ENCODE results near the gene DBX2.

DBX2 gene

DNA sequence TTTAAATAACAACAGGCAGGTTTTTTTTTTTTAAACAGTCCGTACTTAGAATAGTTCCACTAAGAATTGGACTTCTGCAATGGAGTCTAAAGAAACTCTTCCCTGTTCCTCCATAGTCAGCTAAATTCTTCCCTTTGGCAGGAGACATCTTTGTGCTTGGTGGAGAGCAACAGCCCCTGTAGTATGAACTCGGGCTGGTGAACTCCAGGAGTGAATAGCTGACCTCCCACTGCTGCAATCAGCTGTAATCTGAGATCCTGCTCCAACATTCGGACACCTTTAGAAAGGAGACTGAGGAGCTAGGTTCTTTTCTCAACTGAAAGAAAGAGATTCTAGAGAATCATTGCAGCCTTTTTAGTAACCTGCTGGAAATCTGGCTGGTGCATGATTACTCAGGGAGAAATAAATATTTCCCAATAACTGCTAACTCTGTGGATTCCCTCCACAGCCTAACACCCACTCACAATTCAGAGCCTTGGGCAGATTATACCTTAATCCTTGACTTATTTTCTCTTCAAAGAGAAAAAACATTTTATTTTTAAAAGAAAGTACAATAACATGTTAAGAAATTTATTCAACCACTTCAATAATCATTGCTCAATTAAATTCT is 25.6 kb upstream of the DBX2 start:
- TF ChIP-seq, protein P1, sequence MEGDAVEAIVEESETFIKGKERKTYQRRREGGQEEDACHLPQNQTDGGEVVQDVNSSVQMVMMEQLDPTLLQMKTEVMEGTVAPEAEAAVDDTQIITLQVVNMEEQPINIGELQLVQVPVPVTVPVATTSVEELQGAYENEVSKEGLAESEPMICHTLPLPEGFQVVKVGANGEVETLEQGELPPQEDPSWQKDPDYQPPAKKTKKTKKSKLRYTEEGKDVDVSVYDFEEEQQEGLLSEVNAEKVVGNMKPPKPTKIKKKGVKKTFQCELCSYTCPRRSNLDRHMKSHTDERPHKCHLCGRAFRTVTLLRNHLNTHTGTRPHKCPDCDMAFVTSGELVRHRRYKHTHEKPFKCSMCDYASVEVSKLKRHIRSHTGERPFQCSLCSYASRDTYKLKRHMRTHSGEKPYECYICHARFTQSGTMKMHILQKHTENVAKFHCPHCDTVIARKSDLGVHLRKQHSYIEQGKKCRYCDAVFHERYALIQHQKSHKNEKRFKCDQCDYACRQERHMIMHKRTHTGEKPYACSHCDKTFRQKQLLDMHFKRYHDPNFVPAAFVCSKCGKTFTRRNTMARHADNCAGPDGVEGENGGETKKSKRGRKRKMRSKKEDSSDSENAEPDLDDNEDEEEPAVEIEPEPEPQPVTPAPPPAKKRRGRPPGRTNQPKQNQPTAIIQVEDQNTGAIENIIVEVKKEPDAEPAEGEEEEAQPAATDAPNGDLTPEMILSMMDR (IDR thresholded peaks at IDR 0.05; ENCODE audit: borderline replicate concordance, insufficient read depth, low read depth, low read length) = no peak
- H3K4me3 ChIP-seq (ENCODE audit: low read depth, low read length) = no peak overlapping the region

DNA sequence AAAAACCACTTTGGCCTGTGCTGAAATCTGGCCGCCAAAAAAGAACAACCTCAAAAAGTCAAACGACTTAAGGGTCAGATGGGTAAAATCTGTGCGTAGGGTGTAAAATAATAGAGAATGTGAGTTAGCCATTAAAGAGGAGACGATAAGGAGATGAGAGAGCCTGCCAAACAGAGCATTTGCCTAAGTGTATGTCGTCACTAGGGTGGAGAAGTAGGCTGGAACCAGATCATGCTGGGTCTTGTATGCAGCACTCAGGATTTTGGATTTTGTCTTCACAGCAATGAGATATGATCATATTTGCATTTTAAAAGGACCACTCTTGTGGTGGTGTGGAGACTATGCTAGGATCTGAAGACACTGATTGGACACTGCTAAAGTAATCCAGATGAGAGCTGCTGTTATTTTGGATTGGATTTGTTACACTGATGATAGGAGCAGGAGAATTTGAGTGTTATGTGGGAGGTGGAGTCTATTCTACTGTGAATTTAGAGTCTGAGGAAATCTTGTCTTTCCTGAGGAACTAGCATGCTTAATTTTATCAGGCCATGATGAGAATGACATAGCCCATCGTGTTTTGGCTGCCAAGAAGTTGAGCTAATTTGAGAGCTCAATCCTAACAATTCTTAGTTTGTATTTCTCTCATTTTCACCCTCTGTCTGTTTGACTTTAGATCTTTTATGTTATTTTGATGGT is 24.8 kb upstream of the DBX2 start:
- TF ChIP-seq, protein P1 (IDR thresholded peaks at IDR 0.05; ENCODE audit: borderline replicate concordance, insufficient read depth, low read depth, low read length) = no peak

GRCh38 chr12:45065125-45065626 is 14.3 kb upstream of the DBX2 start:
- TF ChIP-seq, protein P1 (IDR thresholded peaks at IDR 0.05; ENCODE audit: borderline replicate concordance, insufficient read depth, low read depth, low read length) = no peak
- no peak overlapping the region for H3K4me3 ChIP-seq (ENCODE audit: low read depth, low read length)

More for the DNA sequence above, 24.8 kb upstream of the DBX2 start:
- no peak overlapping the region for H3K4me3 ChIP-seq (ENCODE audit: low read depth, low read length)

DNA sequence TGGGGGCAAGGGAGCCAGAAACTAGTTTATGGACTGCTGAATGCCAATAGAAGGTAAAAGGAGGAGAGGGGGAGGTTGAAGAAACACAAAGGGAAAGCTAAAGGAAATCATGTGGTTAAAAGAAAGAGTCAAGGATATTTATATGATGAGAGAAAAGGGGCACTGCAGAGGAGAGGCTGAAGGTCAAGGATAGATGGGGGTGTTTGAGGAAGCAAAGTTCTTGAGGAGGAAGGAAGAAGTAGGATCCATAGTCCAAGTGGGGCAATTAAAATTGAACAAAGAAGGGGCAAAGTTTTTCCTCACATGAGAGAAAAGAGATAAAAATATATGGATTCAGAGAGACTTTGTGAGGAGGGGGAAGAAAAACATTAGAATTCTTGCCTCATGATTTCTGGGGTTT is 10.1 kb upstream of the DBX2 start:
- H3K4me3 ChIP-seq (ENCODE audit: low read depth, low read length) = no peak overlapping the region
- TF ChIP-seq, protein P1 (IDR thresholded peaks at IDR 0.05; ENCODE audit: borderline replicate concordance, insufficient read depth, low read depth, low read length) = no peak

DNA sequence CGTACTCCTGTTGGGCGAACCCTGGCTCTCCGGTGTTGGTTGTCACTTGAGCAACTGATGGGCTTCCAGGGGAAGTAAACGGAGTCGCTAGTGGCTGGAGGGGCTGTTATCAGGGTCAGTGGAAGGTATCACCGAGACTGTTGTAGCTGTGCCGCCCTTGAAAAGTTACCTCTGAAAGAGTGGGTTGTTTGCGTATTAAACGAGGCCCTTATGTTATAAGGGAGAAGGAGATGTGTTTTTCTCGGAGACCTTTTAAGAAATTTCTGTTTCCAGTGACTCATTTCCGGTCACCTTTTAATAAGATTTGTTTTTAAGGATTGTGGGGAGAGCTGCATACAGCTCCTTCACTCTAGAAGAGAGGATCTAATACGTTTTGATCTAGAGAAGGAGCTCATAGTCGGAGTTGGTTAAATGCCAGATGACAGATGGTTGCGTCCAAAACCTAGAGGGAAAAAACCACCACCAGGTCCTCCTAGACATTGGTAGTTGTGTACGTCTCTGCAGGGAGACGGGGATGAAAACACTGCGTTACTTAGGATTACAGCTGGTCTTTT is 750 bp upstream of the DBX2 start:
- TF ChIP-seq, protein P1 (IDR thresholded peaks at IDR 0.05; ENCODE audit: borderline replicate concordance, insufficient read depth, low read depth, low read length) = no peak
- H3K4me3 ChIP-seq (ENCODE audit: low read depth, low read length) = no peak overlapping the region

DNA sequence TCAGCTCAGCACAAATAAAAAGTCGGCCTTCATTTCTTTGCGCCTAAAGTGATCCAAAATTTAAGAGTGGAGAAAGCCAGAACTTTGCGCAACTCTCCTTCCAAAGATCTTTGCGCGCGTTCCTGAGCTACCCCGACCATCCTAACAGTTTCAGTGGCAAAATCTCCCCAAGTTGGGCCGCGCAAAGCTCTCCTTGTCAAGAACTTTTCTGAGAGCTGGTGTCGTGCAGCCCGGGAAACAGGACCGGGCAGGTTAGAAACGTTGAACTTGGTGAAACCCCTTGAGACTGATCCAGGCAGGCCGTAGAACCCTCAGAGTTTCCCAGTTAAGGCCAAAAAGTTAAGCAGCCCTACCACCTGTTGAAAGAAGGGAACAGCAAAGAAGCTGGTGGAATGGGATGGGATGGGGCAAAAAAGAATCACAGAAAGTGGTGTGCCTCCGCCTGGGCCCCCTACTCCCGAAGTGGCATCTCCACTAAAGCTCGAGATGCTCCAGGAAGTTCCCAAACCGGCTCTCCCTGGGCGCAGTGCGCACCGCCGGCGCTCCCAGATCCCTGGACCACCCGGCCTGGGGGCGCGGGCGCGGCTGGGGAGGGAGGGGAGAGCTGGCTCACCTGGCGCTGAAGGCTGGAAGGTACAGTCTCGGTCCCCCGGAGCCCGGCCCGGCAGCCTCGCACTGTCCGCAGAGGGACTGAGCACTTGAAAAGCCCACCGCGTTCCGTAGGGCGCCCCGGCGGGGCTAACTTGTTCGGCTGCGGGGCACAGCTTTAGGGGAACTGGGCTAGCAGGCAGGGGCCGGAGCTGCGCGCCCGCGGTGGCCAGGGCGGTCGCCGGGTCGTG is 768 bp downstream of the DBX2 start:
- no peak overlapping the region for H3K4me3 ChIP-seq (ENCODE audit: low read depth, low read length)
- TF ChIP-seq, protein P1 (IDR thresholded peaks at IDR 0.05; ENCODE audit: borderline replicate concordance, insufficient read depth, low read depth, low read length) = no peak
